ENCODE results near the gene HOXB7. TPM values are rescaled to one million over a fixed set of nuclear protein-coding genes. Genes with fewer than 3 reads are reported as not detected.
A peak's percentile ranks its signal among the peaks of the same experiment; 100 is the strongest.

Gene HOXB7
- total RNA-seq, 1 donor from 2014 or later, result 3.6 TPM

- no peak for TF ChIP-seq CTCF (IDR thresholded peaks at IDR 0.05; ENCODE audit: unreplicated experiment)
- Mint-ChIP-seq H3K4me3 (ENCODE audit: unreplicated experiment) (peak overlapping the region; percentile 89), H3K36me3 (ENCODE audit: low read depth, unreplicated experiment) (no peaks in the 10 kb centered on the region), H3K9me3 (ENCODE audit: unreplicated experiment) (no peaks in the 10 kb centered on the region), H3K4me1 (ENCODE audit: unreplicated experiment) (peaks cover 51% of the 10 kb centered on the region), H3K27ac (ENCODE audit: unreplicated experiment) (peak overlapping the region; percentile 24), H3K27me3 (ENCODE audit: unreplicated experiment) (peaks cover 57% of the 10 kb centered on the region)
- no peak for DNase-seq (ENCODE audit: low spot score)
Measured at GRCh38 chr17:48596735-48597527, 13.9 kb downstream of the HOXB7 start.

- H3K27ac Mint-ChIP-seq (ENCODE audit: unreplicated experiment), result no peak overlapping the region
- no peak for TF ChIP-seq CTCF (IDR thresholded peaks at IDR 0.05; ENCODE audit: unreplicated experiment)
- peak overlapping the region; percentile 77 for H3K4me3 Mint-ChIP-seq (ENCODE audit: unreplicated experiment)
- H3K27me3 Mint-ChIP-seq (ENCODE audit: unreplicated experiment), result peaks cover 53% of the 10 kb centered on the region
- H3K9me3 Mint-ChIP-seq (ENCODE audit: unreplicated experiment), result no peaks in the 10 kb centered on the region
- H3K36me3 Mint-ChIP-seq (ENCODE audit: low read depth, unreplicated experiment), result no peaks in the 10 kb centered on the region
- peaks cover 55% of the 10 kb centered on the region for H3K4me1 Mint-ChIP-seq (ENCODE audit: unreplicated experiment)
- no peak for DNase-seq (ENCODE audit: low spot score)
Measured at GRCh38 chr17:48596000-48596734, 14.7 kb downstream of the HOXB7 start.

- Mint-ChIP-seq H3K27ac (ENCODE audit: unreplicated experiment) (no peak overlapping the region), H3K4me3 (ENCODE audit: unreplicated experiment) (peak overlapping the region; percentile 72), H3K4me1 (ENCODE audit: unreplicated experiment) (peaks cover 55% of the 10 kb centered on the region), H3K9me3 (ENCODE audit: unreplicated experiment) (no peaks in the 10 kb centered on the region), H3K36me3 (ENCODE audit: low read depth, unreplicated experiment) (no peaks in the 10 kb centered on the region), H3K27me3 (ENCODE audit: unreplicated experiment) (peaks cover 47% of the 10 kb centered on the region)
- no peak for TF ChIP-seq CTCF (IDR thresholded peaks at IDR 0.05; ENCODE audit: unreplicated experiment)
- no peak for DNase-seq (ENCODE audit: low spot score)
Measured at GRCh38 chr17:48595278-48595999, 15.4 kb downstream of the HOXB7 start.

GRCh38 chr17:48594538-48595277, 16.1 kb downstream of the HOXB7 start:
- Mint-ChIP-seq H3K27me3 (ENCODE audit: unreplicated experiment) (peaks cover 47% of the 10 kb centered on the region), H3K4me3 (ENCODE audit: unreplicated experiment) (peak overlapping the region; percentile 51), H3K27ac (ENCODE audit: unreplicated experiment) (no peak overlapping the region), H3K36me3 (ENCODE audit: low read depth, unreplicated experiment) (no peaks in the 10 kb centered on the region), H3K4me1 (ENCODE audit: unreplicated experiment) (peaks cover 59% of the 10 kb centered on the region), H3K9me3 (ENCODE audit: unreplicated experiment) (no peaks in the 10 kb centered on the region)
- no peak for DNase-seq (ENCODE audit: low spot score)
- no peak for TF ChIP-seq CTCF (IDR thresholded peaks at IDR 0.05; ENCODE audit: unreplicated experiment)

Measured in endothelial cell (in vitro differentiated cells).